GM06990 (cell line): Measurements from ENCODE around the gene SBF1.

Experiments
- DNase-seq: peaks from one replicate; pipeline ENCODE4 v3.0.0-alpha.2; 2011; ENCODE audit not compliant: insufficient read length; ENCODE audit errors: extremely low read depth
- H3K27me3 ChIP-seq: replicated peaks from 2 replicates; pipeline ENCODE4 v1.6.0; 2011; ENCODE audit warnings: low read length; ENCODE audit not compliant: control insufficient read depth, insufficient read depth
- H3K36me3 ChIP-seq: 2 replicates; pipeline ENCODE4 v1.5.1; 2011; ENCODE audit warnings: low read length; ENCODE audit not compliant: control insufficient read depth, insufficient read depth
- H3K4me3 ChIP-seq: replicated peaks from 2 replicates; pipeline ENCODE4 v1.5.1; 2011; ENCODE audit warnings: low read depth, mild to moderate bottlenecking, control low read depth, low read length
- TF ChIP-seq, protein P1 (sequence below): IDR thresholded peaks from 2 replicates; pipeline ENCODE4 v1.5.1; 2011; ENCODE audit warnings: low read length, control low read depth, mild to moderate bottlenecking, inconsistent platforms; ENCODE audit not compliant: insufficient read depth, poor library complexity, severe bottlenecking

The SBF1 gene

GRCh38 chr22:50487290-50488005 is 12.6 kb upstream of the SBF1 start:
- DNase-seq: no peak
- Histone ChIP-seq H3K4me3 (peak overlapping the region; percentile 10; the same call in 1 of the 2 replicates), H3K27me3 (no peaks in the 10 kb centered on the region), H3K36me3 (no peaks in the 10 kb centered on the region)
- TF ChIP-seq, protein P1, sequence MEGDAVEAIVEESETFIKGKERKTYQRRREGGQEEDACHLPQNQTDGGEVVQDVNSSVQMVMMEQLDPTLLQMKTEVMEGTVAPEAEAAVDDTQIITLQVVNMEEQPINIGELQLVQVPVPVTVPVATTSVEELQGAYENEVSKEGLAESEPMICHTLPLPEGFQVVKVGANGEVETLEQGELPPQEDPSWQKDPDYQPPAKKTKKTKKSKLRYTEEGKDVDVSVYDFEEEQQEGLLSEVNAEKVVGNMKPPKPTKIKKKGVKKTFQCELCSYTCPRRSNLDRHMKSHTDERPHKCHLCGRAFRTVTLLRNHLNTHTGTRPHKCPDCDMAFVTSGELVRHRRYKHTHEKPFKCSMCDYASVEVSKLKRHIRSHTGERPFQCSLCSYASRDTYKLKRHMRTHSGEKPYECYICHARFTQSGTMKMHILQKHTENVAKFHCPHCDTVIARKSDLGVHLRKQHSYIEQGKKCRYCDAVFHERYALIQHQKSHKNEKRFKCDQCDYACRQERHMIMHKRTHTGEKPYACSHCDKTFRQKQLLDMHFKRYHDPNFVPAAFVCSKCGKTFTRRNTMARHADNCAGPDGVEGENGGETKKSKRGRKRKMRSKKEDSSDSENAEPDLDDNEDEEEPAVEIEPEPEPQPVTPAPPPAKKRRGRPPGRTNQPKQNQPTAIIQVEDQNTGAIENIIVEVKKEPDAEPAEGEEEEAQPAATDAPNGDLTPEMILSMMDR: no peak

DNA sequence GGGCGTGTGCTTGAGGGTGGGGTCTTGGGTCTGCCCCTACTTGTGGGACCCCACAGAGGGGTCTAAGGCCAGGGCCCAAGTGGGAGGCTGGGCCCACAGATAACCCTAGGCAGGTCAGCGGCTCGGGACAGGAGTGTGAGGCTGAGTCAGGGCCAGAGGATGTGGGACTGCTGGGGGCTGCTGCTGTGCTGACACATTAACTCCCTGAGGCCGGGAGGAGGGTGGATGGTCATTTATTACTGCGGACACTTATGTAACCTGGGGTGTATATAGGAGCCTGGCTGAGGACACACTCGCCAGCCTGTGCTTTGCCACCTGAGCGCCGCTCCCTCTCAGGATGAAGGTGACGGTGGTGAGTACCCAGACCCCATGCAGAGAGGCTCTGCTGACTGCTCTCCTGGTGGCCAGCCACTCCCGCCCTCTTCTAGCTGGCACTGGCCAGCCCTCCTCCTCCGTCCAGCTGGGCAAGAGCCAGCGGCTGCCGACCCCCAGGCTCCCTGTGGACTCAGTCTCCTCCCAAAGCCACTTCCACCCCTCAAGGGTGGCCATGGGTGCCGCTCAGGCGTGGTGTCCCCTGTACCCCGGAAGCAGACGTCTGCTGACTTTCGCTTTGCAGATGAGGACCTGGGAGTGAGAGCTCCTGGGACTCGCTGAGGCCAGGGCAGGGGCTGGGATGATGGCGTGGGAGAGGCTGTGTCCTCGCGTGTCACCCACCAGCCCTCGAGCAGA is 11.9 kb upstream of the SBF1 start, which contains the start of gene MIOX:
Gene MIOX (plus strand): TSS at position 299 of the 729 bp plus-strand sequence. CDS start 39 bp downstream, at position 338.
- H3K27me3 ChIP-seq: no peaks in the 10 kb centered on the region; the same call in 1 of the 2 replicates
- H3K4me3 ChIP-seq: peak within 1 kb of the TSS; percentile 10; the same call in 1 of the 2 replicates
- H3K36me3 ChIP-seq: no peaks in the 10 kb centered on the region
- TF ChIP-seq, protein P1: no peak
- peak; percentile 18 for DNase-seq

DNA sequence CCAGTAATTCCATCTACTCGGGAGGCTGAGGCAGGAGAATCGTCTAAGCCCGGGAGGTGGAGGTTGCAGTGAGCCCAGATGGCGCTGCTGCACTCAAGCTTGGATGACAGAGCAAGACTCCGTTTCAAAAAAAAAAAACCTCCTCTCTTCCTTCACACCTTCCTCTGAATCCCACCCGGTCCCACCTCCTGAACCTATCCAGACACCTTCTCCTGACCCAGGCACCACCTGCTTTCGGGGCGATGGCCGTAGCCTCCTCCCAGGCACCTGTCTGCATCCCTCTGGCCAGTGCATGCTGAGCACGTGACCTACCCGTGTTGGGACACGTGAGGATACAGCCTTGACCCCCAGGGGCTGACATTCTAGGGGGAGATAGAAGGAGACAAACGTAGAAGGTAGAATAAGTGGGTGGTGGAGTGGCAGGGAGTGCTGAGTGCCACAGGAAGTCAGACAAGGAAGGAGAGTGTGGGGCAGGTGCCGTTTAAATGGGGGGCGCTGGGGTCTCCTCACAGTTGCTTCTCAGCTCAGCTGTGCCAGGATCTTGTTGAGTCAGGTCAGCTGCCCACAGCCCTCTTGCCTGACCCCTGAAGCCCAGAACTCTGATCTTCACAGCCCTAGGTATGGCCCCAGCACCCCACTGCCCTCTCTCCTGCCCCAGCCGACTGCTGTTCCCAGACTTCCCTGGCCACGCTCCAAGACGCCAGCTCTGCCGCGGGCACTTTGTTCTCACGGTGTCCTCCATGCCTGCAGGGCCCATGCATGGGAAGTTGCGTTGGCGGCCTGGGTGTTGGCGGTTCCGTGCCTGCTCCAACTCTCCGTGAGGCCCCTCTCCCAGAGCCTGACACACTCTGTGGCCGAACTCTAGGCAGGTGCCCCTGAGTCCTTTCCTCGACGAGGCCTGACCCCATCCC is 10.6 kb upstream of the SBF1 start:
- Histone ChIP-seq H3K4me3 (no peak overlapping the region), H3K27me3 (no peaks in the 10 kb centered on the region; the same call in 1 of the 2 replicates), H3K36me3 (no peaks in the 10 kb centered on the region)
- TF ChIP-seq, protein P1: no peak
- DNase-seq: peak; percentile 3

DNA sequence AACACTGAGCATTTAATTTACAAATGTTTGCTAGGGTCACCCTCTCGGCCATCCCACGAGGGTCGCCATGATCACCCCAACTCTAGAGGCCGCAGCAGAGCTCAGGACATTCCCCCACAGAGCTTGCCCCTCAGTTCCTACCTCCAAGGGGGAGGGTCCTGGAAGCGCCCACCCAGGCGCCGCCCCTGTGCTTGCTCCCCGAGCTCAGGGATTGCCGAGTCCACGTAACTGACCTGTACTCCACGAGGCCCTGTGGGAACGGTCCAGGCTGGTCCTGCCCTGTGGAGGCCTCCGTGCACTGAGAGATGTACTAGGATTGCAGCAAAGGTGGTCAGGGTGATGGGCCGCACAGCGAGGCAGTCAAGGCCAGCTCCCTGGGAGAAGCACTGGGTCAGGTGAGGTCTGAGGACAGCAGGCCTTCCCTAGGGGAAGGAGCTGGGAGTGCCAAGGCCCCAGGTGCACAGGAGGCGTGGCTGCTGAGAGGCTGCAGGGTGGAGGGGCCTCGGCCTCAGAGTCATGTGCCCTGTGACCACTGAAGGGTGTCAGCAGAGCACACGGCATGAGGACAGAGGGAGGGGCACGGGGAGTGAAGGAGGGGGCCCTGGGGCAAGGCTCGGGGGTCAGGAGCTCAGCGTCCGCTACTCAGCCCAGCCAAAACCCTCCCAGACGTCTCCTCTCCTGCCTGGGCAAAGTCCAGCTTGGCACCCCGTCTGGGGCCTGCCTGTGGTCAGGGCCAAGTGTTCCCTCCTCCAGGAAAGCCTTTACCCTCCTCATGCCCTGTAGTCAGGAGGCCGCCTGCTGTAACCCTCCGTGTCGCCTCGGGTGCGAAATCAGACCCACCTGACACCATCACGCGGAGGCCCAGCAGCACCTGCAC is 9.4 kb upstream of the SBF1 start:
- no peak overlapping the region for H3K4me3 ChIP-seq
- no peaks in the 10 kb centered on the region; the same call in 1 of the 2 replicates for H3K27me3 ChIP-seq
- H3K36me3 ChIP-seq: no peaks in the 10 kb centered on the region
- TF ChIP-seq, protein P1: no peak
- DNase-seq: no peak

- Histone ChIP-seq H3K27me3 (no peaks in the 10 kb centered on the region; the same call in 1 of the 2 replicates), H3K36me3 (no peaks in the 10 kb centered on the region), H3K4me3 (no peak overlapping the region)
- DNase-seq: no peak
- TF ChIP-seq, protein P1: no peak
Observed at GRCh38 chr22:50483556-50483955, 8.7 kb upstream of the SBF1 start.
